Hepatocyte (in vitro differentiated cells): ENCODE results near the gene CAPN13.

Experiments
- EZH2 ChIP-seq: fragments of 200-600 bp; sonication (generic); IDR thresholded peaks from 2 replicates; pipeline ENCODE4 v1.6.1; 2016; ENCODE audit warnings: antibody characterized with exemption, mild to moderate bottlenecking, borderline replicate concordance
- EZH2phosphoT487 ChIP-seq: fragments of 200-600 bp; sonication (generic); IDR thresholded peaks from one replicate; pipeline ENCODE4 v1.6.1; 2018; ENCODE audit warnings: antibody characterized with exemption, mild to moderate bottlenecking, low read depth, moderate library complexity; ENCODE audit not compliant: unreplicated experiment, severe bottlenecking
- TF ChIP-seq, protein P1 (sequence below): fragments of 200-600 bp; sonication (generic); IDR thresholded peaks from 2 replicates; pipeline ENCODE4 v1.5.1; 2016; ENCODE audit warnings: antibody characterized with exemption, mild to moderate bottlenecking; ENCODE audit not compliant: poor library complexity

DNA sequence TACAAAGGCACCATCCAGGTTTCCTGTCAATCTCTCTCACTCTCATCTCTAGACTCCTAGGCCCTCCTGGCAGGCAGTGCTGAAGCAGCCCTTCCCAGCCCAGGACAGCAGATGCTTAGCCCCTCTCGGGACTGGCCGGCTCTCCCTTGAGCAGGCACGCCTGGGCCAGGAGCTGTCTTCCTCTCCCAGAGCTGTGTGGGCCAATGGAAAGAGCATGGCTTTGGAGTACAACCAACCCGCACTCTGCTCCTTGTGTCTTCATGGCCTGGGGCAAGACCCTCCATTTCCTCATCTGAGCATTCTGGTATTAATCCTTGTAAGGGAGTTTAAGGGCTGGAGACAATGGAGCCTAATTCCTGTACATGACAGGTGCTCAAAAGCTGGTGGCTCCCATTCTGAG is 97.2 kb downstream of the CAPN13 start:
- TF ChIP-seq, protein P1, sequence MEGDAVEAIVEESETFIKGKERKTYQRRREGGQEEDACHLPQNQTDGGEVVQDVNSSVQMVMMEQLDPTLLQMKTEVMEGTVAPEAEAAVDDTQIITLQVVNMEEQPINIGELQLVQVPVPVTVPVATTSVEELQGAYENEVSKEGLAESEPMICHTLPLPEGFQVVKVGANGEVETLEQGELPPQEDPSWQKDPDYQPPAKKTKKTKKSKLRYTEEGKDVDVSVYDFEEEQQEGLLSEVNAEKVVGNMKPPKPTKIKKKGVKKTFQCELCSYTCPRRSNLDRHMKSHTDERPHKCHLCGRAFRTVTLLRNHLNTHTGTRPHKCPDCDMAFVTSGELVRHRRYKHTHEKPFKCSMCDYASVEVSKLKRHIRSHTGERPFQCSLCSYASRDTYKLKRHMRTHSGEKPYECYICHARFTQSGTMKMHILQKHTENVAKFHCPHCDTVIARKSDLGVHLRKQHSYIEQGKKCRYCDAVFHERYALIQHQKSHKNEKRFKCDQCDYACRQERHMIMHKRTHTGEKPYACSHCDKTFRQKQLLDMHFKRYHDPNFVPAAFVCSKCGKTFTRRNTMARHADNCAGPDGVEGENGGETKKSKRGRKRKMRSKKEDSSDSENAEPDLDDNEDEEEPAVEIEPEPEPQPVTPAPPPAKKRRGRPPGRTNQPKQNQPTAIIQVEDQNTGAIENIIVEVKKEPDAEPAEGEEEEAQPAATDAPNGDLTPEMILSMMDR: no peak
- TF ChIP-seq EZH2: no peak
- TF ChIP-seq EZH2phosphoT487: no peak
